Stimulated activated CD8-positive, alpha-beta memory T cell treated with anti-CD3 and anti-CD28 coated beads, Interleukin-7, amount 100 ng/mL, for 24 hours (primary cell): ENCODE measurements around the gene CPEB4.

ENCODE experiments used
- DNase-seq: peaks from one replicate; pipeline ENCODE4 v3.0.0-alpha.2; 2020; ENCODE audit warnings: low read depth

Gene CPEB4

GRCh38 chr5:173974688-173975239 is 86.6 kb downstream of the CPEB4 start:
- no peak for DNase-seq

DNA sequence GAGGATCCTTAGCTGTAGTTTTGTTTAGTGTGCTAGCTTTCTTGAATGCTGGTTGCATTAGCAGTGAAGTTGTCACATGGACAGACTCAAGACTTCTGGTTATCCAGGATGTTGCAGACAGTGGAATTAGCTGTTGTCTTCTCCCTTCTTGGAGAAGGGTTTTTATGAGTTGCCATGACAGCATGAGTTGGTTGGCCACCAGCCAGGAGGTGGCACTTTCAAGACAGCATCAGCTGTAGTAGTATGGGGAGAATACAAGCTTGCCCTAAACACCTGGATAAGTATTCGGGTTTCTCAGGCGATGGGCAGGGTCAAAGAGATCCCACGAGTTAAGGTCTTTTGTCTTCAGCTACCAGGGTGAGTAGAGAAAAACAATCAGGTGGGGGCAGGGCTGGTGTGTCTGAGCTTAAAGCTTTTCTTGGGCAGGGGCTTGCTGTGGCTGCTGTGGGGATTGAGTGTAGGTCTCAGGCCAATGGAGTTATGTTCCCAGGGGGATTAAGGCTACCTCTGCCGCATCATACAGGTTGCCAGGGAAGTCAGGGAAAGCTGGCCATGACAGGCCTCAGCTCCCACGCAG is 93.1 kb downstream of the CPEB4 start:
- DNase-seq: no peak

GRCh38 chr5:173984218-173984617 is 96.1 kb downstream of the CPEB4 start:
- no peak for DNase-seq

GRCh38 chr5:173988554-173989431 is 100.6 kb downstream of the CPEB4 start, which contains the start of gene C5orf47:
Gene C5orf47, plus strand, starts transcription at chr5:173989170. Its CDS starts 94 bp downstream, at chr5:173989264.
- DNase-seq: no peak

DNA sequence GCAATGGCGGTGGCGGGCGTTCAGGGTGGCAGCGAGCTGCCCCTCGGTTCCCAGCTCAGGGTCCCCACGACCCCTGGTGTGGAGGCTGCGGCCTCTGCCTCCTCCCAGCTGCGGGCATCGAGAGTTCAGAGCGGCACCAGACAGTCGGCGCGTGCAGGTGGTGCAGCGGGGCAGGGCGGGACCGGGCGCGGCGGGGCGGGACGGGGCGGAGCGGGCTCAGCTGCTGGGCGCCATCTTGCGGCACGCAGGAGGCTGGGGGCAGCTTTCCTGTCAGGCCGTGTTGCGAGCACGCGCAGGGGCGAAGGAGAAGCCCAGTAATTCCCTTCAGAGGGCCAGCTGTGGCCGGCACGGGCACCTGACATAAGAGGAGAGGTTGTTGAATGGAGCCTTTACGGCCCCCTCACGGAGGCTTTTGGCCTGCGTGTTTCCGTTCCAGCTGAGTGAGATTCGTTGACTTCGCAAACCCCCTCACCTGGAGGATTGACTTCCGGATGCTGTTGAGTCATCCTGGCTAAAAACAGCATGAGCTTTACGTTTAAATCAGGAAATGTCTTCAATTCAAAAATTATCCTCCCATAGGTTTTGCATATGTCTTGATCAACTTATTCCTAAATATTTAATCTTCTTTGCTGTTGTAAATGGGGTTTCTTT is 101.4 kb downstream of the CPEB4 start:
- DNase-seq: no peak

DNA sequence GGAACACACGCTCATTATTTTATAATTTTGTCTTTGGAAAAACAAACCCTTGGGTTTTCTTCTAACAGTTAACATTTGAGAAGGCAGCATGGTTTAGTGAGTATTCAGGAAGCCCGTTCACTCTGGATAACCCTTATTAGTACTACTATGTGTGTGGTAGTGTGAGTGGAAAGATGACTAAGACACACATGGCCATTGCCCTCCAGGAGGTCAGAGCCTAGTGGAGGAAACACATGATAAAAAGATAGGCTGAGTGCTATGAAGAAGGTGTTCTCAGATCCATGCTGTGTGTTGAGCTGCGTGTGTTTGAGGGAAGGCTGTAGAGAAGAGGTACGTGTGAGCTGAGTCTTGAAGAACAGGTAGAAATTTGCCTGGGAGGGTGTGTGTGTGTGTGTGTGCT is 109.2 kb downstream of the CPEB4 start:
- DNase-seq: no peak

DNA sequence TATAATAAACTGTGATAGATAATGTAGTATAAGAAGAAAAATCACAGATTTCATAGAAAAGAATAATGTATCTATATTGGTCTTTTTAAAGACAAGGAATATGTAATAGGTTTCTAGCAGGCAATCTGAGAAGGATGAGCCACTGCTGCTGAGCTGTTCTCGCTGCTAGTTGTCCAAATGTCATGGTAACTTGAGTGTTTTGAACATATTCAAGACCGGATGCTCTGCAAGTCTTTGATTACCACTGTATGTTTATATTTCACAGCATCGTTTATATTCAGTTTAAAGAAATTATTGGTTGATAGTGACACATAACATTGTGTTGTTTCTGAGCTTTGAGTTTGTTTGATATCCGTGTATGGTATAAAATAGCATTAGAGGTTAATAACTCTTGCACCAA is 110.4 kb downstream of the CPEB4 start:
- DNase-seq: no peak

DNA sequence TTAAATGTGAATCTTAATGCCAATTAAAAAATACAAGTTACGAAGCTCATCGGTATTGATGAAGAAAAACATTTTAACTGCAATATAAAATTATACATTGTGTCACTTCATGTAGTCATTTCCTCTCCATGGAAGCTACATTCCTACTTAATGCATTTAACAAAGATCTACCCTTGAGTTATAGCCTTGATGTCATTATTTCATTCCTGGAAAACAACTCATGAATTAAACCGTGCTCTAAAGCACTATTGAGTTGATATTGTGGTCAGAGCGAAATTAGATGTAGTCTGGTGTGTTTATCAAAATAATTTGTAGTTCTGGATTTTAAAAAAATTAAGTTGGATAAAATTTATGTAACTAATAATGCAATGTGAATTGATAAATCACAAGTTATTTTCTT is 111.9 kb downstream of the CPEB4 start:
- no peak for DNase-seq

DNA sequence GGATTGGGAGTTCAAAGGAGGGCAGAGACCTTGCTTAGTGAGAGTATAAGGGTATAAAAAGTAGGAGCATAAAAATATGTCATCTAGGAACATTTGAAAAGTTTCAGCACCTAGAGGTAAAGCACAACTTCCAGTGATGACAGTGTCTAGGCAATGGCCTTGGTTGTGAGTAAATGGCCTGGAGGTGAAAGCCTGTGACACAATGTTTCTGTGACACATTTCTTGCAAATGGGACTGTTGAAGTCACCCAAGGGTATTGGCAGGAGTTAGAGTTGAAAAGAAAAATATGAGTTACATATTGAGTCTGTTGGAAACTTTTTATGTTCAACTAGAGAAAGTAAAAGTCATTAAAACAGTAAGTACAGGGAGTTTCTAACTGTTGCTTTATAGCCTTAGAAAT is 115.6 kb downstream of the CPEB4 start:
- no peak for DNase-seq

DNA sequence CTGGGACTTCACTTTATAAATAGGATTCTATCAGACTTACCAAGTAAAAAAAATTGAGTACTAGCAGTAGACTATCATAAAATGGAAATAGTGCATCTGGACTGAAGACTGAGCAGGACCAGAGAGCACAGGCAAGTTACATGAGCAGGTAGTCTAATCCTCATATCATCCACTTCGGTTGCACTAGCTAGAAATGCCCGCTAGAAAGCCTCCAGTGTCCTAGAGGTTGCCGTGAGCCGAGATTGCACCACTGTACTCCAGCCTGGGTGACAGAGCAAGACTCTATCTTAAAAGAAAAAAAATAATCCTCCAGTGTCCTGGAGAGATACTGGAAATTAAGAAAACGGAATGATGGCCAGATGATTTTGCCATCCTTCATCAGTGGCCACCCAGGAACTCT is 120.8 kb downstream of the CPEB4 start:
- no peak for DNase-seq

GRCh38 chr5:174010365-174010764 is 122.2 kb downstream of the CPEB4 start:
- DNase-seq: no peak

DNA sequence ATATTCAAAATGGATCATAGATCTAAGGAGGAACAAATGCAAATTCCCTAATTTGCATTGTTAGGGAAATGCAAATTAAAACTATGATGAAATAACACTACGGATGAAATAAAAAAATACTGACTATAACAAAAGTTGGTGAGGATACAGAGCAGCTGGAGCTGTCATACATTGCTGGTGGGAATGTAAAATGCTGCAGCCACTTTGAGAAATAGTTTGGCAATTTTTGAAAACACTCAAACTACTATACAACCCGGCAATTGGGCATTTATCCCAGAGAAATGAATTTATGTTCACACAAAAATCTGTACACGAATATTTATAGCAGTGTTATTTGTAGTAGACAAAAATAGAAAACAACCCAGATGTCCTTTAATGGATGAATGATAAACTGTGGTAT is 123.3 kb downstream of the CPEB4 start:
- no peak for DNase-seq
